GM19099 (cell line): ENCODE results near the gene LRRFIP2.

Source experiments
- POLR2A ChIP-seq: IDR thresholded peaks from 3 replicates; pipeline ENCODE4 v1.6.1; 2011; ENCODE audit warnings: low read depth; ENCODE audit not compliant: insufficient read length; ENCODE audit errors: extremely low read depth

Gene LRRFIP2

DNA sequence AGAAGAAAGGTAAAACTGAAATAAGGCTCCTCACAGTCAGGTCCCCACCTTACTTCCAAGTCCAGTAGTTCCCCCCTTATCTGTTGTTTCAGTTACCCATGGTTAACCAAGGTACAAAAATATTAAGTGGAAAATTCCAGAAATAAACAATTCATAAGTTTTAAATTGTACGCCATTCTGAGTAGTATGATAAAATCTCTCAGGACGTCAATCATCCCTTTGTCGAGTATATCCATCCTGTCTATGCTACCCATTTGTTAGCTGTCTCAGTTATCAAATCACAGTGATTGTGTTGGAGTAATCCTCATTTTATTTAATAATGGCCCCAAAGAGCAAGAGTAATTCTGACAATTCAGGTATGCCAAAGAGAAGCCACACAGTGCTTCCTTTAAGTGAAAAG lies 43.9 kb downstream of the LRRFIP2 start:
- no peak for TF ChIP-seq POLR2A

DNA sequence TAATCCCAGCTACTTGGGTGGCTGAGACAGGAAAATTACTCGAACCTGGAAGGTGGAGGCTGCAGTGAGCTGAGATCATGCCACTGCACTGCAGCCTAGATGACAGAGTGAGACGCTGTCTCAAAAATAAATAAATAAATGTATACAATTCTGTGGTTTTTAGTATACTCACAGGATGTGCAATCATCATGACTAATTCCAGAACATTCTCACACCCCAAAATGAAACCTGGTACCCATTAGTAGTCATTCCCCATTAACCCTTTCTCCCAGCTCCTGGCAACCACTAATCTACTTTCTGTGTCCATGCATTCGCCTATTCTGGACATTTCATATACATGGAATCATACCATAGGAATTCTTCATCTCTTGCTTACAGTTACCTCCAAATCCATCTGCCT lies 44.5 kb downstream of the LRRFIP2 start:
- TF ChIP-seq POLR2A = no peak

DNA sequence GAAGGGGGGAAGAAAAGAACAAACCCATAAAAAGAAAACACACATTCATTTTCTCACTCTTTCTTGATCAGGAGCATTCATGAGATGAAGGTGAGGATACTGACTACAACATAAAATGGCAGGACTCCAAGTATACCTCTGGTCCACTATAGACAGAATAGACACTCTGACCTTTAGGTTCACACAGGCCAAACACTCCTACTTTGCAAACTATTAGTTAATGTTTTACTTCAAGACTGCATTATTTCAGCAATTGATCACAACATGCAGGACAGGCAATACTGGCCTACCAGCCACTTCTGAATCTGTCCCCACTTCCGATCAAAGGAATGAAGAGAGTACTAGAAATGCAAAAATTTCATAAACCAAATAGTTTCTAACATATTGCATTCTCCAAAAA lies 47.0 kb downstream of the LRRFIP2 start:
- no peak for TF ChIP-seq POLR2A

DNA sequence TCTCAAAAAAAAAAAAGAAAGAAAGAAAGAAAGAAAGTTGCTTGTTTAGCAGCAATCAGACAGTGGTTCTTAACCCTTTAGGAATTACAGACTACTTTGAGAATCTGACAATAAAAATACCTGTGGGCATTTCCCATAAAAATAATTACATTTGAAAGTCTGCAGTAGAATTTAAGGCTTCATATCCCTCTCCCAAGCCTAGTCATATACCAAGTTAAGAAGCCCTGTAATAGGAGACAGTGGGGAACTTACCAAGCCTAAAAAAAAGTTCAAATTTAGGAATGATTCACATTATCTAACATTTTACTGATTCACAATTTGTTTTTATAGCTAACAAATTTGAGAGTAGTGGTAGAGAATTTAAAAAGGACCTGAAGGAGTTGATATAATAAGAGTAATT lies 47.5 kb downstream of the LRRFIP2 start:
- TF ChIP-seq POLR2A = no peak

DNA sequence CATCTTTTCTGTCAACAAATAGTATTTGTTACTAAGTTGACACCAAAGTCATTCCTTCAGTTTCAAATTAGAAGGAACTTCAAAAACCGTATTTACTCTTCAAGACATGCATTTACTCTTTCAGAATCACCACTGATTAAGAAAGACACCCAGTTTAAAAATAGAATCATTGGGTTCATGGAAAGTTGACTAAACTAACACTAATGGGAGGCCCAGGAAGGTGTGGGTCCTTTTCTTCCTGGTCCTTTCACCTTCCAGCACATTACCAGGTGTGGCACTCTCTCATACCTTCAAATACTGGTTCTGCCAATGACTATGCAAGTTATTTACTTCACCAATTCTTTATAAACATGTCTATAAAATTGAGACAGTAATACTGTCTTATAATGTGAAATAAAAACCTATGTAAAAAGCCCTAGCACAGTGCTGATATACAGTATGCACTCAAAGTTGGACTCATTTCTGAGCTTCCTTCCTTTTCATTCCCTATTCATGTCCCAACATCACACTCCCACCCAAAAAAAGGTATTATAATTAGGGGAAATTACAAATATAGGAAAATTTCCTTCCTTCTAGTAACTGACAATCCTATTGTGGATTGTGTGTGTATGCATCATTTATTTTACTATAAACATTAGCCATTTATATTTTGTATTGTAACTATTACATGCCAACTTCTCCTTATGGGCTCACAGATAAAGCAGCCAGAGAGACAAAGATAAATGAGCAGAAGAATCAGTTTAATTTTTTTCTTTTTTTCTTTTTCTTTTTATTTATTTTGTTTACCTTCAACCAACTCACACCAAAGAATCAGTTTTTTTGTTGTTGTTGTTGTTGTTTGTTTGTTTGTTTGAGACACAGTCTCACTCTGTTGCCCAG lies 48.9 kb downstream of the LRRFIP2 start:
- no peak for TF ChIP-seq POLR2A

DNA sequence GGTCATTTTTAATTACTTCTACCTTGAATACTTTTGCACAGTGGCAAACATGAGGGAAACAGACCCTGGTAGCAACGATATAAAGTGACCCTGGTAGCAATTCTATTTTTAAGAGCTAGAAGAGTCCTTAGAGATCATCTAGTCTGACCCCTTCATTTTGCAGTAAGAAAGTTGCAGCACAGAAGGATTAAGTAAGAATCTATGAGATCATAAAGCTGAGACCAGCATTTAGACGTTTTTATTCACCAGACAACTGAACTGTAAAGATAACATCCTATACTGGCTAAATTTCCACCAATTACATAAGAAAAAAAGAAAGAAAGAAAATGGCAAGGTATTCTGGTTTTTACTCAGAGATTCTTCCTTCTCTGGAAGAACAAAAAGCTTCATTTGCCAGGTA lies 49.9 kb downstream of the LRRFIP2 start:
- no peak for TF ChIP-seq POLR2A

DNA sequence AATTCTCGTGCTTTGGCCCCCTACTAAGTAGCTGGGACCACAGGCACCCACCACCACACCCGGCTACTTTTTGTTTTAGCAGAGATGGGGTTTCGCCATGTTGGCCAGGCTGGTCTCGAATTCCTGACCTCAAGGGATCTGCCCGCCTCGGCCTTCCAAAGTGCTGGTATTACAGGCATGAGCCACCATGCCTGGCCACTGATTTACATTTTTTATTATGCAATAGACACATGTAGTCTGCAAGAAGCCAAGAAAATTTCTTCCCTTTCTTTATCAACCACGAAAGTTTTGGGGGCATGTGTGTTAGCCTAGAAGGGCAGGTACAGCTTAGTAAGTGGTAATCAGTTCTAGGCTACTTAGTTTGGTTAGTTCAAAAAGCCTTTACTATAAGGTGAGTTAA lies 51.1 kb downstream of the LRRFIP2 start:
- TF ChIP-seq POLR2A = no peak

DNA sequence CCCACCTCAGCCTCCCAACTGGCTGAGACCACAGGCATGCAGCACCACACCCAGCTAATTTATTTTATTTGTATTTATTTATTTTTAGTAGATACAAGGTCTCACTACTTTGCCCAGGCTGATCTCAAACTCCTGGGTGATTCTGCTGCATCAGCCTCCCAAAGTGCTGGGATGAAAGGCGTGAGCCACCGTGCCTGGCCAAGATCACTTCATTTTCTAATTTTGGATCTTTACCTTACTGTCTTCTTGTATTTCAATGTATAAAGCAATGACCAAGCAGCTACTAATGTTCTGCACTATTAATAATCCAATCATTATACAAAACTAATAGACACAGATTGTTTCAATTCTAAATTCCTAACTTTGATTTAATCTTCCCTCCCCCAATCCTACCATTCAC lies 56.2 kb downstream of the LRRFIP2 start:
- no peak for TF ChIP-seq POLR2A

DNA sequence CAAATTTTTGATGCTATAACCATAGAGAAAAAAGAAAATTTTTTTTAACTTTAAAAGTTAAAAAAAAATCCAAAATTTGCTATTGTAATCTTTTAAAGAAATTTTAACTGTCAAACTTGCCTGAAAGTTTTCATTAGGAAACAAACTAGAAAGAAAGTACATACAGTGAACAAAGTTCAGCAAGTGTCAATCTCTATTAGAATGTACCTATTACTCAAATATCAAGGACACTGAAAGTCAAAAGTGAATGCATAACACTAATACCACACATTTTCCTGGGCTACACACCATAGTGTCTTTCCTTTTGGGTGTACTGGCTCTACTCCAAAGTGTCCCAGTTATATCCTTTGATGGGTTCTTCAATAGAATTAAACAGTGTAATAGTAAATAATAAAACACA lies 56.8 kb downstream of the LRRFIP2 start:
- TF ChIP-seq POLR2A = no peak

DNA sequence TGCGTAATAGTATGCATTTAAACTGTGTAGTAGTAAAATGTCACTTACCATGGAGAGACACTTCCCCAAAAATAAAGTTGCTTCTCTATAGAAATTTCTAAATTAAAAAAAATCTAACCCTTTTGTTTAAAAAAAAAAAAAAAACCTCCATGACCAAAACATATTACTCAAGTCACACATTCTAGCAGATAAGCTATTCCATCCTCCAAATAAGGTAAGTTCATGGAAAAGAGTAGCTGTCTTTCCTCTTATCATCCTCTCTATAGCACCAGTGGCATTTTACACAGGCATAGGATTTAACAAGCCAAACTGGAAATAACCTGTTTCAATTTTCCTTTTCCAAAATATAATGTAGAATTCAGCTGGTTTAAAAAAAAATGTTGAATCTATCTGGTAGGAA lies 57.4 kb downstream of the LRRFIP2 start:
- no peak for TF ChIP-seq POLR2A

DNA sequence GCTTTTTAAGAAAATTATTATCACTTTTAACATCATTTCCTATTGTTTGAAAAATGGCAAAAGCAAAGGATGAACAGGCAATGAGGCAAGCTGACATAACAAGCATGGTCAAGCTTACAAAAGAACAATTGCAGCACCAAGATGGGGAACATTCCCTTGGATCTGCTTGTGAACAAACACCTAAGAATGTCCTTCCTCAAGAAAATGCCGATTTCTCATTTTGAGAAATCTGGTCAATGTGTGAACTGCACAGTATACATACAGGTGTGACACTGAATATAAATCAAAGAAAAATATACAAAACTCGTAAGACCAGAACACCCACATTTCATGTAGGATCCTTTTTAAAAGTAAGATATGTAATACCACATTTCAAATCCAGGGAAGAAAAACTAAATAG lies 58.9 kb downstream of the LRRFIP2 start:
- TF ChIP-seq POLR2A = no peak

DNA sequence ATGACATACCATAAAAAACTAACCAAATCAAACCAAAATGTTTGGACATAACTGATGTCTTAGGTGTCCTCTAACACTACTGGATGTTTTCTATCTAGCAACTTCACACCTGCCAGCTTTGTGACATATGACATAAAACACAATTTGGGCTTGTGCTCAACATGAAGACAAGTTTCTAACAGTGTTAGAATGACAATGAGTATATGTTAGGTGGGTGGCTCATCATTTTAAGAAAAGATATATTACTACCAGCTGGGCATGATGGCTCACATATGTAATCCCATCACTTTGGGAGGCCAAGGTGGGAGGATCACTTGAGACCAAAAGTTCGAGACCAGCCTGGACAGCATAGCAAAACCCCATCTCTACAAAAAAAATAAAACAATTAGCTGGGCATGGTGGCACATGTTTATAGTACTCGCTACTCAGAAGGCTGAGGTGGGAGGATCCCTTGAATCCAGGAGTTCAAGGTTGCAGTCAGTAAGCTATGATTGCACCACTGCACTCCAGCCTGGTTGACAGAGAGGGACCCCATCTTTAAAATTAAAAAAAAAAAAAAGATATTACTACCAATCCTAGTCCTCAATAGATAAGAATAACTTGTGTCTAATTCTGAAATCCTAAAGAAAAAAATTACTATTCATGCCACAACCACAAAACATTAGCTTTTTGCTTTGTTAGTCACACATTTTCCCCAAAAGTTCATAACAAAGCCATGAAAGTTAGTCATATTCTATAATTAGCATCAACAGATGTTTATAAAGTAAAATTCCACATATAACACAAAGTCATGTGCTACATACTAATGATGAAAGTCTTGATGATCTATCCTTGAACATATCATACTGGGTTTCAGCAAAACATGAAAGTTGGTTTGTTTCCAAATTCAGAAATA lies 59.9 kb downstream of the LRRFIP2 start:
- no peak for TF ChIP-seq POLR2A

DNA sequence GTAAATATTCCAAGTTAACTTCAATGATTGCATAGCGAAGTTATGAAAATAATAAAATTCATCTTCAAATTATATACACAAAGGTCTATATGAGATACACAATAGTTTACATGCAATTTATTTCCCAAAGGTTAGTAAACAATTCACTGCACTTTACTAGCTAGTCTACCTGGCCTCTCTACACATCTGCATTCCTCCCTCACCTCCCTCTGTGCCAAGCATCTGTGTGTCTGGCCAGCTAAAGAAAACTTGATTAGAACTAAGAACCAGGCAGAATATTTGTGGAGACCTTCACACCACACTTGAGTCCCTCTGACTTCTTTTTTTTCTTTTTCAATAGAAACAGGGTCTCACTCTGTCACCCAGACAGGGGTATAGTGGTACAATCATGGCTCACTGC lies 61.4 kb downstream of the LRRFIP2 start:
- no peak for TF ChIP-seq POLR2A

DNA sequence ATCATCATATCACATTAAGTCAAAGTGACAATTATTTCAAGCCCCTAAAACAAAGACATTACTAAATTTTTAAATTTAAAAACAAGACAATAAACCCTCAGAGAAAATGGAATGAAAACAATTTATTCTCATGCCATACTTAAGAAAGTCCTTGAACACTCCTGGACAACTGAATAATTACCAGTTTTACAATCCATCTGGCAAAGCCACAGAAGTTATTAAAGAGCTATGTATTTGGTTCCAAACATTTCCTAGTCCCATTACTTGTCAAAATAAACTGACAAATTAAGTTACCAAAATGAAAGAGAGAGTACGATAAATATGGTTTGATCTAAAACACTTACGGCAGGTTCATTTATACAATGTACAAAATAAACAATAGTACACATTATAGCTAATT lies 63.2 kb downstream of the LRRFIP2 start:
- no peak for TF ChIP-seq POLR2A

DNA sequence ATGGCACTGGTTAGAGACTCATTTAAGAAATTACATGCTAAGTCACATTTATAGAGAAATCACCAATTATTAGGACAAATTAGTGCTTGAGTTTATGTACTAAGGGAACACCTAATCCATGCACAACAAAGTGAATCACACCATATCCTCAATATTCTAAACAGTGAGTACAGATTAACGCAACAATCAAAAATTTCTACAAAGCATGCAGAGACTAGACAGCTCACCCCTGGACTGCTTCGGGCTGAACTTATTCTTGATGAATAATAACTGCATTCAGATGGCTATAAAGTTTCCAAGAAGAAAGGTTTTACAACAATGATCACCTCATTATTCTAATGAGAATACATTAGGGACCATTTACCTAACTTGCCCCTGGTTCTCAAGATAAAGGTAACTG lies 66.5 kb downstream of the LRRFIP2 start:
- no peak for TF ChIP-seq POLR2A

DNA sequence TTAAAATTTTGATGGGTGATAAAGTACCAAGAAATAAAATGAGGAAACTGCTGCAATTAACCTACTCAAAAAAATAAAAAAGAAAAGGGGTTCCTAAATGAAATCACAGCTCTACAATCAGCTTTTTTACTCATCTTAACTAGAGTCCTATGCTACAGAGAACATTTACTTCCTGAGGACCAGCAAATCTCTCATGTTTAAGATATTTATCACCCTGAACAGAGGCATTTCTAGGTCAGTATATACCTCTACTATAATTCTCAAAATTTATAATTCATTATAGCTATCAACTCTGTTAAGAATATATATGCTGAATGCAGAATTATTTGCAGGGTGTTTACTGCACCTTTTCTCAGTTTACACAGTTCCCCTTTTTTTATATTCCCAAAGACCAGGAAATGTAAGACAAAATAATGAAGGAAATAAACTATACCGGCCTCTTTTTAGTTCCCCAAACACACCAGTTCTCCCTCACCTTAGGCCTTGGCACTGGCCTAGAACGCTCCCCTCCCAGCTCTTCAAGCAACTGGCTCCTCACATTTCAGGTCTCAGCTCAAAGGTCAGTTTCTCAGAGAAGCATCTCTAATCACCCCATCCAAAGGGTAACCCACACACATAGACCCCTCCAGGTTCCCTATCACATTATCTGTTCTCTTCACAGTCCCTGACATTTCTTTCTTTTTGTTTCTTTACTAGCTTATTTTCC lies 71.1 kb downstream of the LRRFIP2 start:
- no peak for TF ChIP-seq POLR2A

DNA sequence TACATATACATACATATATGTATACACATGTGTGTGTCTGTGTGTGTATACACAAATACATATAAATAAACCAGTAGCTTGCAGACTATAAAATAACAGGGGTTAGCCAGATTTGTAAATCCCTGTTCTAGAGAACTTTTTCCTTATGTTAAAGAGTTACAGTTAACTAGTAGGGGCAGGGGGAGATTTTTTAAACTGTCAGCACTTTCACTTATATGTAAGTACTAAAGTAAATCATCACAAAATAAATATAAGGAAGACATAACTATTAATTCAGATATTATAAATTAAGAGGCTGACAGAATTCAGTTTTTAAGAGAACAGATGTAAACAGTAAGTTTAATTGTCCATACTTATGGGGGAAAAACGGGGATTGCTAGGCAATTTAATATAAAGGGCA lies 74.0 kb downstream of the LRRFIP2 start:
- TF ChIP-seq POLR2A = no peak
